LNCaP clone FGC (cell line): ENCODE results near the gene MAN1A1.
"Not testable (repeated sequence)": the region's sequence is repeated elsewhere in the genome, so short reads cannot be mapped to it uniquely, and the experiment has no call there.

Experiments
- DNase-seq: peaks from one replicate; pipeline ENCODE4 v3.0.0-alpha.2; 2011; ENCODE audit warnings: low read depth
- H3K4me3 ChIP-seq: 2 replicates; pipeline ENCODE4 v1.5.1; 2011; ENCODE audit warnings: mild to moderate bottlenecking, low read depth, low read length, control low read depth
- TF ChIP-seq, protein P1 (sequence below): IDR thresholded peaks from 2 replicates; pipeline ENCODE4 v1.5.1; 2012; ENCODE audit warnings: mild to moderate bottlenecking; ENCODE audit not compliant: control insufficient read depth, insufficient read depth; ENCODE audit errors: extremely low read depth

The MAN1A1 gene

DNA sequence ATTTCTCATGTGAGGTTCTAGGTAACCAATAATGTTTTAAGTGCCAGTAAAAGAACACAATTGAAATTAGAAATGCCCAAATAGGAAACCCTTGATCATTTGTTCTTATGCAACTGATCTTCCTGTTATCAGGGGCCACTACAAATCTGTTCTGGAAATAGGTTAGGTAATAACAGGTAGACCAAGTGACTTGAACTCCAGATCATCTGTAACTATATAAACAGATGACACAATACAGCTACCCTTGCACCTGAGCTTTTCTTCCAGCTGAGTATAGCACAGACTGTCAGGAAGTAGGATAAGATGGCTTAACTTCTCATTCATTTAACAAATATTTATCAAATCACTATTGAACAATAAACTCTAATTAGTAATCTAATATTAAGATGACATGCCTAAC, 52.5 kb downstream of the MAN1A1 start:
- no peak overlapping the region for H3K4me3 ChIP-seq
- TF ChIP-seq, protein P1, sequence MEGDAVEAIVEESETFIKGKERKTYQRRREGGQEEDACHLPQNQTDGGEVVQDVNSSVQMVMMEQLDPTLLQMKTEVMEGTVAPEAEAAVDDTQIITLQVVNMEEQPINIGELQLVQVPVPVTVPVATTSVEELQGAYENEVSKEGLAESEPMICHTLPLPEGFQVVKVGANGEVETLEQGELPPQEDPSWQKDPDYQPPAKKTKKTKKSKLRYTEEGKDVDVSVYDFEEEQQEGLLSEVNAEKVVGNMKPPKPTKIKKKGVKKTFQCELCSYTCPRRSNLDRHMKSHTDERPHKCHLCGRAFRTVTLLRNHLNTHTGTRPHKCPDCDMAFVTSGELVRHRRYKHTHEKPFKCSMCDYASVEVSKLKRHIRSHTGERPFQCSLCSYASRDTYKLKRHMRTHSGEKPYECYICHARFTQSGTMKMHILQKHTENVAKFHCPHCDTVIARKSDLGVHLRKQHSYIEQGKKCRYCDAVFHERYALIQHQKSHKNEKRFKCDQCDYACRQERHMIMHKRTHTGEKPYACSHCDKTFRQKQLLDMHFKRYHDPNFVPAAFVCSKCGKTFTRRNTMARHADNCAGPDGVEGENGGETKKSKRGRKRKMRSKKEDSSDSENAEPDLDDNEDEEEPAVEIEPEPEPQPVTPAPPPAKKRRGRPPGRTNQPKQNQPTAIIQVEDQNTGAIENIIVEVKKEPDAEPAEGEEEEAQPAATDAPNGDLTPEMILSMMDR, result no peak
- DNase-seq, result no peak

DNA sequence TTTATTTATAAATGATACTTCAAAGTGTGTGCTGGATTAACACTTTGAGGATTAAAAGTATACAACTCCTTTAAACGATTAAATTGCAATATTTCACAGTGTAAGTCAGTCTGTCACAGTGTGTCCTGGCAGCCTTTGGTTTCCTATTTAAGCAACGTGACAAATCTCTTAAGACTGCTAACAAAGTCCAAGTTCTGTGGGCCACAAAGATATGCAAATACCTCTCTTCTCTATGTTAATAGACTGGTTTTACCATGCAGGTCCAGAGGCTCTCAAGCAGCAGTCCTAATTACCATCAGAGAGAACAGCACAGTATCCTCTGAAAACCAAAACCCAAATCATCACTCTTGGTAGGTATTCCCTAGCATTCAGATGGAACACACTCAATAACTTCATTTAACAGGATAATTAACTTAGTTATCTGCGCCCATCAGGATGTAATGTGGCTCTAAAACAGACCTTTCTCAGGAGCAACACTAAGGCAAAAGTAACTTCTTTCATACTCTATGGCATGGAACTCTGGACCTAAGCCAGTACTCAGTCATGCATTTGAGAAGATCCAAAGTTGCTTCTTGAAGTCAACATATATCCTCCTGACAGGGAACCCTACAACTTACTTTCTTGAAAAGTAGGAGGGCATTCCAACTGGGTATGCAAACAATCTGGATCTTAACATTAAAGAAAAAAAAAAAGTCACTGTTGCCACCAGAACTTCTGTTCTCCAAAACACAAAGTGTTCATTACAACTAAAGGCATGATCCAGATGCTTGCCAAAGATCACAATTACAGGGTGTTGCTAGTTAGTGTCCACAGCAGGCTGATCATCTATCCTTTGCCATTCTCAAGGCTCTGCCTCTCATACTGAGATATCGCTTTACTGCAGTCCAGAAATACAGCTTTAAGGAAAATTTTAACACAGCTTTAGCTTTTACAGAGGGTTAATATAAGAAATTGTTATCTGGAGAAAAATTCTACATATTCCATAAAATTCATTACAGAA, 53.2 kb downstream of the MAN1A1 start:
- DNase-seq, result no peak
- TF ChIP-seq, protein P1, result no peak
- H3K4me3 ChIP-seq, result no peak overlapping the region

DNA sequence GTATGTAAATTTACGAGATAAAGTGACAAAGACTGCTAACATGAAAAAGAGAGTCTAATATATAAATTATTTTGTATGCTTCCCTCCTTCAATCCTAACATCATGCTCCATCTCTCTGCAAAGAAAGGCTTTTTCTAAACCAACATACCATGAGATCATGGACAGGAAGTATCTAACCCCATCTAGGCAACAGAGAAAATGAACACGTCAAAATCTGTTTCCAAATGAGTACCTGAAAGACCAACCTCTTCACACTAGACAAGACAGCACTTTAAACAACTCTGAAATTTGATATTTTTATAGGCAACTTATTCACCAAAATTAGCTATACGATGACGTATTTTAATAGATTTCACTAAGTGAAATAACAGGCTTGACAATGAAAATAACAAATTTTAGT, 54.6 kb downstream of the MAN1A1 start:
- no peak for DNase-seq
- H3K4me3 ChIP-seq, result no peak overlapping the region
- TF ChIP-seq, protein P1, result no peak

DNA sequence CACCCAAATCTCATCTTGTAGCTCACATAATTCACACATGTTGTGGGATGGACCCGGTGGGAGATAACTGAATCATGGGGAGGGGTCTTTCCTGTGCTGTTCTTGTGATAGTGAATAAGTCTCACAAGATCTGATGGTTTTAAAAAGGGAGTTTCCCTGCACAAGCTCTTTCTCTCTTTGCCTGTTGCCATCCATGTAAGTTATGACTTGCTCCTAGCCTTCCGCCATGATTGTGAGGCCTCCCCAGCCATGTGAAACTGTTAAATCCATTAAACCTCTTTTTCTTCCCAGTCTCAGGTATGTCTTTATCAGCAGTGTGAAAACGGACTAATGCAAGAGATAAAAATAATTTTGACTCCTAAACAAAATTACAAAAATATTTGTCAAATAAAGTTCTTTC, 58.5 kb downstream of the MAN1A1 start:
- DNase-seq, H3K4me3 ChIP-seq: not testable (repeated sequence)

DNA sequence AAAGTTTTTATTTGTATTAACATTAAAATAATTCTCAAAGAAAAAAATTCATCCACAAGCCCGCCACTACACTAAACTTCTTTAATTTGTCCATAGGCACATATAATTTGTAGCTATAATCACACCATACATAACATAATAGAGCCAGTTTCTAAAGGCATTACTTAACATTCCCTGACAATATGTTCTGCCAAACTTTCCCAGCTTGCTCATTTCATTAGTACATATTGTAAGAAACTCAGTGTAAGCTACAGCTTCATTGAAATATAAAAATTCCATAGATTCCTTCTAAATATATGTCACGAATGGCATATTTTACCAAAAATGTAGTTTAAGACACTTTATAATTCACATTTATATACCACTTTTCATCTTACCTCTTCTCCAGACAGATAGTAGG, 59.3 kb downstream of the MAN1A1 start:
- TF ChIP-seq, protein P1, result no peak
- DNase-seq, result no peak
- H3K4me3 ChIP-seq, result no peak overlapping the region

DNA sequence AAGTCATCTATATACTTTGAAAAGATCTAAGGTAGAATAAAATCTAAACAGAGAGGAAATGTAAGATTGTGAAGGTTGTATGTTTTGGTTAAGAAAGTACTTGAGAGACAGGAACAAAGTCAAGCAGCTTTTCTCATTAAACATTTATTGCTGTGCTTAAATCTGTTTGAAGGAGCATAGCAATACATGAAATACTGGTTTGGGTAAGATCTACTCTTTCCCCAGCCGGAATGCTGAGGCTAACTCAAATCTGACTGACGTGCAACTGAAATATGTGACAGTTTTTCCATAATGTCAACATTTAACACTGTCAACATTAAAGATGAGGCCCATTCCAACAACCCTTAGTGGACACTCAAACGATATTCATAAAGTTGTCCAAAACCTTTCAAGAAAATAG, 59.9 kb downstream of the MAN1A1 start:
- no peak overlapping the region for H3K4me3 ChIP-seq
- peak; percentile 67 for DNase-seq
- TF ChIP-seq, protein P1, result no peak

DNA sequence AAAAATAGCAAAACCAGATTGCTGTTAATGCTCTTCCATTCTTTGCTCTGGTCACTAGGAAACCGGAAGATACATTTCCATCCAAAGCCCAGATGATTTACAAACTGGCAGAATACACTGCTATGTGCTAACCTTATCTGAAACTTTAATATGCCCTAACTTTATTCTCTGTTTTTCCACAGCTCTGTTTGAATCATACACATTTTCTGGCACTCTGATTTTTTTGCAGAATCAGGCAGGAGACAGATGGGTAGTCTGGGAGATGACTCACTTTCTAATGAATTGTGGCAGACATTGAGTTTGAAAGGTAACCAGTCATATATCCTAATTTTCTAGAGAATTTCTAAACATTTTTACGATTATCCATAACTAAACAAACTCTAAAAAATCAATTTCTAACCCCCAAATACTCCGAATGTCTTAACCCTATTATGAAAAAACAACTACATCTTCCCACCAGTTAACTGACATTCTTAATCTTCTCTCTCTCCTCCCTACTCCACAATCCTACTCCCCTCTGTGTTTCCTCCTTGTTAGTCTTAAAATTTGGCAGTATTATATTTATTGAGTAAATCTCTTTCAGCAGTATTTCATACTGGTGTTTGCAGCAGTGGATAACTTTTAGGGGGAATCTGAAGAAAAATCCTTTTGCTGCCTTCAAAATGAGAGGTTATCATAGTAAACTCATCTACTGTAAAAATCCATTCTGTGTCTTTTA, 63.5 kb downstream of the MAN1A1 start:
- TF ChIP-seq, protein P1, result no peak
- DNase-seq, result no peak
- no peak overlapping the region for H3K4me3 ChIP-seq
